H7 (cell line): ENCODE measurements around the gene SMIM38. TPM values are rescaled to one million over a fixed set of nuclear protein-coding genes. Genes with fewer than 3 reads are reported as not detected.

Experiments
- DNase-seq: peaks from one replicate; pipeline ENCODE4 v3.0.0; 2012
- H3K27me3 ChIP-seq: 2 replicates; pipeline ENCODE4 v1.6.0; 2011; ENCODE audit warnings: mild to moderate bottlenecking, low read length; ENCODE audit not compliant: control insufficient read depth, insufficient read depth
- H3K36me3 ChIP-seq: replicated peaks from 2 replicates; pipeline ENCODE4 v1.5.1; 2011; ENCODE audit warnings: low read length; ENCODE audit not compliant: control insufficient read depth, insufficient read depth
- H3K4me3 ChIP-seq: 2 replicates; pipeline ENCODE4 v1.5.1; 2011; ENCODE audit warnings: low read depth, mild to moderate bottlenecking, control low read depth, low read length, moderate library complexity; ENCODE audit not compliant: insufficient read depth
- total RNA-seq: library from RNA; depleted of rRNA; stranded (reverse); fragments of >200 nt; shearing (Covaris generic); gene quantifications from 2 replicates; pipeline ENCODE4 v1.2.3, GENCODE V29; 2014; rRNA removed

The SMIM38 gene
- total RNA-seq = 0.28 and 0.67 TPM in 2 replicates

DNA sequence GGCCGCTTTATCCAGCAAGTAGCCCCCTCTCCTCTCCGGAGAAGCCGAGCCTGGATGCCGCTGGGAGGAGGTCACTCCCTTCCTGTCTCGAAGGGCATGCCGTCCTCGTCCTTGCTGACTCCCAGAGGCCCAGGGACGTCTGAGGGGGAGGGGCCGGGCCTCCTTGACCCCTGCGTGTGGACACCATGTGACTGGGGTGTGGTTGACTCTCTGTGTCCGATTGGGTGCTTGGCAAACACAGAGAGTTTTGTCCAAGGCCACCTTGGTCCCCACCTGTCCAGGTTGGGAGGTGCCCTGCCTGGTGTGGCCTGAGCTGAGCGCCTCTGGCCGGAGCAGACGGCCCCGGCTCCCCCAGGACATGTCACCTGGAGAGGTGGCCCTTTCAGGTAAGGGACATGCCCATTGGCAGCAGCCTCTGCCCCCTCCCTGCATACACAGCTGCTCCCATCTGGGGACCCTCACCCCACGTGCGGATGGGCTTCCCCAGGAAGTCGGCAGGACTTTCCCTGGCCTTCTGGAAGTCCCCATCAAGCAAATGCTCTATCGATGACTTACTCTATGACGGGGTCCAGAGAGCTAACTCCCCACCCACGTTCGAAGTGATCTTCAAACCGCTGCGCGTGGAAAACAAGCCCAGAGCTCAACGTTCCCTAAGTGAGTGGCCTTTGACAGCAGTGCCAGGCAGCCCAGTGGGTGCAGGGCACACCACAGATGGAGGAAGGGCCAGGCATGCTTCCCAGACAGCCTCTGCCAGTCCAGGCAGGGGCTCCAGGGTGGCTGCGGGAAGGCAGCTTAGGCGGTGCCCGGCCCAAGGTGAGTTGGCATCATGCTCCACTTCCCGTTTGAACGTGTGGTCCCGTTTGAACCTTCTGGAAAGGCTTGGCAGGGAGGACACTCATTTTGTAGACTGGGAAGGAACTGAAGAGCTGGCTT lies at the start of gene SMIM38:
SMIM38 (plus strand) TSS at position 634 of the 933 bp plus-strand sequence. CDS start 1,912 bp downstream, outside the sequence.
- no peaks in the 10 kb centered on the region for H3K36me3 ChIP-seq
- H3K27me3 ChIP-seq = no peaks in the 10 kb centered on the region
- DNase-seq = no peak
- H3K4me3 ChIP-seq = no peak within 1 kb of the TSS

- Histone ChIP-seq H3K4me3 (no peak overlapping the region), H3K27me3 (no peaks in the 10 kb centered on the region), H3K36me3 (no peaks in the 10 kb centered on the region)
- DNase-seq = peak; percentile 63
These were observed 49.5 kb upstream of the SMIM38 start for GRCh38 chr11:69106031-69106811.

GRCh38 chr11:69107413-69107812 lies 48.3 kb upstream of the SMIM38 start:
- DNase-seq = no peak
- H3K27me3 ChIP-seq = no peaks in the 10 kb centered on the region
- H3K36me3 ChIP-seq = no peaks in the 10 kb centered on the region
- no peak overlapping the region for H3K4me3 ChIP-seq

- Histone ChIP-seq H3K36me3 (no peaks in the 10 kb centered on the region), H3K4me3 (no peak overlapping the region), H3K27me3 (no peaks in the 10 kb centered on the region)
- DNase-seq = no peak
These were observed 47.7 kb upstream of the SMIM38 start for GRCh38 chr11:69108030-69108429.

GRCh38 chr11:69108559-69108958 lies 47.2 kb upstream of the SMIM38 start:
- H3K4me3 ChIP-seq = no peak overlapping the region
- no peaks in the 10 kb centered on the region for H3K36me3 ChIP-seq
- no peak for DNase-seq
- H3K27me3 ChIP-seq = no peaks in the 10 kb centered on the region

DNA sequence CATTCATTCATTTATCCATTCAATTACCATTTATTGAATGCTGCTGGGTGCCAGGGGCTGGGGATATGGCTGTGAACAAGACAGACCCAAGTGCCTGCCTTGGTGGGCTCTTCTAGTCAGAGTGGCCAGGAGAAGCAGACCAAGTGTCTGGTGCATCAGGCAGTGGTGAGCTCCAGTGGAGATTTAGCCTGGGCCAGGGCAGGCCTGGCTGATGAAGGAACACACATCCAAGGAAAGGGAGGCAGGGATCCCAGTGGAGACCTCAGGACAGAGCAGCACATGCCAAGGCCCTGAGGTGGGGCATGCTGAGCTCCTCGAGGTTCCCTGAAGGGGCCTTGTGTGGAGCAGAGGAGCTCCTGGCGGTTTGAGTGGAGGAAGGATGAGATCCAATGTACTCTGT lies 46.6 kb upstream of the SMIM38 start:
- Histone ChIP-seq H3K36me3 (no peaks in the 10 kb centered on the region), H3K27me3 (no peaks in the 10 kb centered on the region), H3K4me3 (no peak overlapping the region)
- DNase-seq = peak; percentile 17

GRCh38 chr11:69110451-69110850 lies 45.3 kb upstream of the SMIM38 start:
- no peak overlapping the region for H3K4me3 ChIP-seq
- no peak for DNase-seq
- no peaks in the 10 kb centered on the region for H3K36me3 ChIP-seq
- no peaks in the 10 kb centered on the region for H3K27me3 ChIP-seq

GRCh38 chr11:69111624-69112542 lies 43.9 kb upstream of the SMIM38 start:
- DNase-seq = peak; percentile 50
- no peak overlapping the region for H3K4me3 ChIP-seq
- no peaks in the 10 kb centered on the region for H3K27me3 ChIP-seq
- no peaks in the 10 kb centered on the region for H3K36me3 ChIP-seq

GRCh38 chr11:69113226-69113625 lies 42.5 kb upstream of the SMIM38 start:
- DNase-seq = peak; percentile 45
- no peaks in the 10 kb centered on the region for H3K27me3 ChIP-seq

GRCh38 chr11:69113646-69114340 lies 41.9 kb upstream of the SMIM38 start:
- Histone ChIP-seq H3K36me3 (no peaks in the 10 kb centered on the region), H3K4me3 (no peak overlapping the region), H3K27me3 (no peaks in the 10 kb centered on the region)
- peak; percentile 39 for DNase-seq

More at GRCh38 chr11:69113226-69113625, 42.5 kb upstream of the SMIM38 start:
- H3K36me3 ChIP-seq = no peaks in the 10 kb centered on the region
- H3K4me3 ChIP-seq = no peak overlapping the region

DNA sequence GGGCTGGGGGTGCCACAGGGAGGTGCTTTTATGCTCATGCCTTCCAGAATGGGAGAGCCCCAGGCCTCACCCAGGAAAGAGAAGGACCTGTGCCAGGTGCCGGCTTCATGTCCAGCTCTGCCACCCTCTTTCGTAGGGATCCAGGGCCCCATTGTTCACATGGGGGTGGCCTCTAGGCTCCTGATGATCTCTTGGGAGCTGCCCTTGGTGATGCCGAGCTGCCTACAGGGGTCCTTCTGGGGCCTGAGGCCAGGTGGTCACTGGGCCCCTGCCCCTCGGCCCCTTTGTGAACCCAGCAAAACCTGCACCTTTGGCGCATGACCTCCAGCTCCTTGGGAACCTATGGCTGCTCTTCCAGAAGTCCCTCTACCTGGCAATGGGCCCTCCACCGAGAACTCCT lies 41.4 kb upstream of the SMIM38 start:
- peak; percentile 34 for DNase-seq
- H3K36me3 ChIP-seq = no peaks in the 10 kb centered on the region
- H3K27me3 ChIP-seq = no peaks in the 10 kb centered on the region
- no peak overlapping the region for H3K4me3 ChIP-seq

DNA sequence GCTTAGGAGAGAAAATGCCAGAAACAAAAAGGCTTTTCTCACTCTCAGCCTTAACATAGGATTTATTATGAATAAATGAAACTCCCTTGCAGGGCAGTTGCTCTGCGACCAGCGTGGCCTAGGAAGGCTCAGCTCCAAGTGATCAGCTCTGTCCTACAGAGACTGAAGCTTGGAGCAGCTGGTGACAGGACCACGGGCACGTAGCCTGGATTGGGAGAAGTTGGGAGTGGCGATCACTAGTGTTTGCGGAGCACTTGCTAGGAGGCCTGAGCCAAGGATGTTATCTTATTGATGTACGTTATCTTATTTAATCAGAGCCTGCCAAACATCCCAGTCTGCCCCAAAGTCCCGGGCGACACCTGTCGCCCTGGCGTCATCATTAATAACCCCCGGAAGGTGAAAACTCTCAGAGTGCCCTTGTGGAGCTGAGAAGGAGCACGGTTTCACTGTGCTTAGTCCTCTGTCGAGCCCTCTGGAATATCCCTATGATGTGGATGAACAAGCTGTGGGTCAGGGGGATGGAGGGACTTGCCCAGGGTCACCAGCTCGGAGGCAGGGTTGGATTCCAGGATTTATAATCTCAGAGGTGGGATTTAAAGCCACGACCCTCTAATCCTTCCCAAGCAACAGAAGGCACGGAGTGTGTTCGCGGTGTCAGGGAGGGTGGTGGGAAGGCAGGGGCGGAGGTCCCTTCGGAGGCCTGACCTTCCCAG lies 40.8 kb upstream of the SMIM38 start:
- Histone ChIP-seq H3K36me3 (no peaks in the 10 kb centered on the region), H3K4me3 (no peak overlapping the region), H3K27me3 (no peaks in the 10 kb centered on the region)
- DNase-seq = peak; percentile 47
